Stimulated activated CD8-positive, alpha-beta memory T cell treated with anti-CD3 and anti-CD28 coated beads, Interleukin-12 subunit alpha, Interleukin-12 subunit beta, amount 100 ng/mL, for 24 hours (primary cell): ENCODE results near the gene TMEM176B.
"Not testable (repeated sequence)": the region's sequence is repeated elsewhere in the genome, so short reads cannot be mapped to it uniquely, and the experiment has no call there.

ENCODE experiments used
- DNase-seq: peaks from one replicate; pipeline ENCODE4 v3.0.0-alpha.2; 2020; ENCODE audit errors: extremely low read depth

Gene TMEM176B

GRCh38 chr7:150790416-150791075, 9.6 kb downstream of the TMEM176B start:
- no peak for DNase-seq

DNA sequence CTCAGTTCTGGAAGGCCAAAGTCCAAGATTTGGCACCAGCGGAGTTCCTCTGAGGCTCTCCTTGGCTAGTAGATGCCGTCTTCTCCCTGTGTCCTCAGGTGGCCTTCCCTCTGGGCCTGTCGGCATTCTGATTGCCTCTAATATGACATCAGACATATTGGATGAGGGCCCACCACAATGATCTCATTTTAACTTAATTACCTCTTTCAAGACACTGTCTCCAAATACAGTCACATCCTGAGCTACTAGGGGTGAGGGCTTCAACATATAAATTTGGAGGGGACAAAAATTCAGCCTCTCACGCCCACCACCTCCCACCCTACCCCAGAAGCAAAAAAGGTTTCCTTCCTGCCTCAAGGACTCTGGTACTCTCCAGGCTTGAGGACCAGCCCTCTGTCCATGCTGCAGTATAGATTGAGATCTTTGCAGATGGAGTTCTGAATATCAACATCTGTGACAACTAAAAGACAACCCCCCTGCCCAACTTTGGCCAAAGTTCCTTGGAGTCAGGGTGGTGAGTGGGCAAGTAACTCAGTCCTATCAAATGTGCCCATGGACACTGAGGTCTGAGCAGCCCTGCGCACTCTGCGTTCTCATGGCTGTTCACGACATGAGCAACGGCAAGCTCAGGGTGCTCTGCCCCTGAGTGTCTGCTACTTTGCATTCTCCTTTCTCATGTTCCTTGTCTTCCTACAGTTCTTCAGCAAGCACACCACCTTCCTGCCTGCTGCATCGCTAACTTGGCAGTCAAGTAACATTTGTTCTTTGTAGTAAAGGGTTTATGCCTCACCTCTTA, 11.5 kb downstream of the TMEM176B start:
- DNase-seq, result no peak

DNA sequence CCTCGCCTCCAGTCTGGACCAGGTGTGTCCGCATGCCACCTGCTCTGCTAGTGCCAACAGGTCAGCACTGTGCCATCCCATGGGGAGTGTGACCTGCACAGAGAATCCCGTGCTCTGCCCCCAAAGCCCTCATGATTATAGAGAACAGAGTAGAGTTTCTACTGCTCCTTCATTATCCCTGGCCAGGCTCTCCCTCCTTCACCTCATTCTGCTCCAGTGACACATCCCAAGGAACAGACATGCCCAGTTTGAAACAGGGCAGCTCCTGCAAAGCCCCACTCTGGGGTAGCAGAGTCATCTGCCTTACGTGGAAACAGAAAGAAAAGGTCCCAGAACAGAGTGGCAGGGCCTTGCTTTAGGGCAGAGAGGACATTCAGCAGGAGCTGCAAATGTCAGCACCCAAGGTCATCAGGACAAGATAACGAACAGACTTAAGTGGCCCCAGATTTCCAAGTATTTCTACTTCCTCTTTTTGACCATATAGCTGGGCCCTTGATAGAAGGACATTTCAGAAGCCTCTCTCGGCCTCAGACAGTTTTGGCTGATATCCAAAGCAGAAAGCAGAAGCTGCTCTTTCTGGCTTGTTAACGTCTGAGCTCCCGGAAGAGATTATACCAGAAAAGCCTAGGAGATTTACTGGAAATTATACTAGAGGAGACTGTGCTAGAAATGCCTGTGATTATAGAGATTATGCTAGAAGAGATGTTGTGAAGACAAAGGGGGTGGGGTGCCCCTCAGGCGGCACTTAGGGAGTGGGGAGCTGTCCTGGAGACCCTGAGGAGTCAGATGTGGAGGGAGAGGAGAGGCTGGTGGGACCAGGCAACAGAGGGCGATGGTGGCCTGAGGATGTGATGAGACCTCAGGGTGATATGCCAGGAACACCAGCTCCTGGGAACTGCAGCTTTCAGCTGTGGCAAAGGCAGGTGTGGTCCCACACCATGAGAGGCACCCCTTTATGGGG, 12.6 kb downstream of the TMEM176B start:
- no peak for DNase-seq

- DNase-seq, result no peak
Observed at GRCh38 chr7:150784954-150785353, 15.2 kb downstream of the TMEM176B start.

GRCh38 chr7:150784120-150784736, 15.9 kb downstream of the TMEM176B start:
- no peak for DNase-seq

GRCh38 chr7:150781961-150782360, 18.2 kb downstream of the TMEM176B start:
- DNase-seq, result no peak

DNA sequence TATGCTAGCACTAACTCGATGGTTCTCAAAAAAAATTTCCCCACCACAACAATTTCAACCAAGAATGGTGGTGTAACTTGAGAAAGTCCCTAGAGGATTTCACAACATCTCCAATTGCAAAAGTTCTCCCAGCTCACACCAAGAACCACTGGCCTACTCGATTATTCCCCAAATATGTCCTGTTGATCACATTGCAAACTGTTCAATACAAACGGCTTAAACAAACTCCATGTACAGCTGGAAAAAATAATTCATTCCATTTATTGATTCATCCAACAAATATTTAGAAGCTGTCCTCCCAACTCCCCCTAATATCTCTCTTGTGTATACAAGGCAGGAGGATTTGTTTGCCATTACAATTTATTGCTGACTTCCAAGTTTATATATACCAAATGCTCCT, 19.1 kb downstream of the TMEM176B start:
- no peak for DNase-seq

GRCh38 chr7:150780292-150780691, 19.9 kb downstream of the TMEM176B start:
- no peak for DNase-seq

- peak; percentile 44 for DNase-seq
Observed at GRCh38 chr7:150778738-150779301, 21.3 kb downstream of the TMEM176B start.

DNA sequence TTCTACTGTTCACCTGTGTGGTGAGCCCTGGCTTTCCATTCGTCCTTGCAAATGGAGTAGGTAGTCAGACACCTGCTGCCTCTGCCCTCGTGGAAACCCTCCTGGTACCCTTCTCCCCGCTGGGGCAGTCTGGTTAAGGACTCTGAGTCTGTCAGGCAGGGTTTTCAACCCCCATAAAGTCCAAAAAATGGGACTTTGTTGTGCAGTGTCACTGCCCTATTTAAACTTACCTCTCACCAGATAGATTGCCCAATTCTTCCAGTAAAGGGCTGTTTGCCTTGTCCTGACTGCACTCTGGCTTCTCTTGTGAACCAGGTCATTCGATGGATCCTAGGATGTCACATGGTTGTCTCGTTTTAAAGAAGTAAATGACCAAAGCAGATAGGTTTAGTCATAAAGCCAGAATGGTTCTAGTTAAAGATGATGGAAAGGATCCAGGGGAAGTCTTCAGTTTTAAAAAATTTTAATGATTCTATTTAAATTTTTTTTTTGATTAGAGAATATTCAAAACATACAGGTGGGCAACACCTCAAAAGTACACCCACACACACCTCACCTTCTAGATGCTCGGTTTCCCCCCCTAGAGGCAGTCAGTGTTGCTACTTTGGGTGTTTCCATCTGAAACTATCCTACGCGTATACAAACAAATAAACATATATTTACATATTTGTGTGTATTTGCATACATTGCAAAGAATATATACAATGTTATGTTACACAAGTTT, 22.0 kb downstream of the TMEM176B start:
- no peak for DNase-seq

GRCh38 chr7:150774131-150774530, 26.0 kb downstream of the TMEM176B start:
- not testable (repeated sequence) for DNase-seq

GRCh38 chr7:150769768-150770167, 30.4 kb downstream of the TMEM176B start:
- DNase-seq, result no peak

- no peak for DNase-seq
Observed at GRCh38 chr7:150766334-150766709, 33.8 kb downstream of the TMEM176B start.

DNA sequence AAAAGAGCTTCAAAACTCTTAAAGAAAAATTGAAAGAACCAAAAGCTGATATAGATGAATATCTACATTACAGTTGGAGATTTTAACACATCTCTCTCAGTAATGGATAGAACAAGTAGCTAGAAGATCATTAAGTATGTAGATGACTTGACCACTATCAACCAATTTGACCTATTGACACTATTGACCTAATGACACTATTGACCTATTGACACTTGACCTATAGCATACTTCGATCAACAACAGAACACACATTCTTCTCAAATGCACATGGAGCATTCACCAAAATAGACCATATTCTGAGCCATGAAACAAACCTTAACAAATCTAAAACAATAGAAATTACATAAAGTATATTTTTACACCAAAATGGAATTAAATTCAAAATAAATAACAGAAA, 40.7 kb downstream of the TMEM176B start:
- no peak for DNase-seq

DNA sequence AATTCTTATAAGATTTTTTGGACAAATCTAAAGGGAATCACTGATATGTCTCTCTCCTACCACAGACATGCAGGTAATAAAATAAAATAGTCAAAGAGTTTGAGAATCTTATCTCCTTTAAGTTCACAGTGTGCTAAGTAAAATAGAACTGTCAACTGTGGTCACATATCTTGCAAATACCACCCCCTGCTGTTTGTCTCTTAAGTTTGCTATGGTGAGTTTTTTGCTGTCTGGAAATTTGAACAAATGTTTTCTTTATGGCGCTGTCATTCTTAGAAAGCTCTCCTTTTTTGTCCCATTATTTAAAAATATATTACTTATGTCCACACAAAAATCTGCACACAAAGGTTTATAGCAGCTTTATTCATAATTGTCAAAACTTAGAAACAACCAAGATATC, 43.3 kb downstream of the TMEM176B start:
- DNase-seq, result no peak

DNA sequence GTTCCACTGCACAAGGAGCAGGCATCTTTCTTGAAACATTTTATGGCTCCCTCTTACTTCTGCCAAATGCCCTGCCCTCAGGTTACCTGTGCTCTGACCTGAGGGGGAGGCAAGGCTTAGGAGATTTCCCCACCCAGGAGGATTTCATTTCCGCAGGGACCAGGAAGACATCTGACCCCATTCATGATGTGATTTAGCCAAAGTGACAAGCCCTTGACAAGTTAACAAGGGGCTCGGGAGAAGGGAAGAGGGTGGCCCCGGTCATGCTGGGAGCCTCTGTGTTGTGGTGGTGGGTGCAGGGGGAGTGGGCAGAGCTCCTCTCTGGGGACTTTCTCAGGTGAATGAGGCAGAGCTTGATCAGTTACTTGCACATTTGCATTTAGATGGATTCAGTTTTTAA, 44.0 kb downstream of the TMEM176B start:
- DNase-seq, result no peak

DNA sequence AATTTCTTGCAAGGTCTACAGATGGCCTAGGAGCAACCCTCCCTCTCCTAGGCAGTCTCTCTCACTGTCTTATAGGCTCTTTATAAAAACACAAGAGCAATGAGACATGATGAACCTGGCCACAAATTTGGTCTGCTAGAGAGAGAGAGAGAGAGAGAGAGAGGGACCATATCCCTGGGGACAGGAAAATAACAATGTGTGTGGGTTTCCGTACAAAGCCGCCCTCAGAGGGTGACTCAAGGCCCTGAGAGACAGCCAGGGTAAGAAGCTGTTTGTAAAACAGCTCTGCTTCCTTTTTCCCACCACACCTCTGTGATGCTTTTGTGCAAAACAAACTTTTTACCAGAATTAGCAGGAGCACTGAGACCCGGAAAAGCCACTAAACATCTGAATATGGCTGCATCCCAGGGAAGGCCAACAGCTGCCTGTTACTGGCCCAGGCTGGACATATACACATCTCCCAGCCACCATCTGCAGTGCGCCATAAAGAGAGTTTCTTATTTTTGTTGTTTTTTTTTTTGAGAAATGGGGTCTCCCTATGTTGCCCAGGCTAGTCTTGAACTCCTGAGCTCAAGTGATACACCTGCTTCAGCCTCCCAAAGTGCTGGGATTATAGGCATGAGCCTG, 44.6 kb downstream of the TMEM176B start:
- DNase-seq, result peak; percentile 45

- DNase-seq, result no peak
Observed at GRCh38 chr7:150754951-150755350, 45.2 kb downstream of the TMEM176B start.

DNA sequence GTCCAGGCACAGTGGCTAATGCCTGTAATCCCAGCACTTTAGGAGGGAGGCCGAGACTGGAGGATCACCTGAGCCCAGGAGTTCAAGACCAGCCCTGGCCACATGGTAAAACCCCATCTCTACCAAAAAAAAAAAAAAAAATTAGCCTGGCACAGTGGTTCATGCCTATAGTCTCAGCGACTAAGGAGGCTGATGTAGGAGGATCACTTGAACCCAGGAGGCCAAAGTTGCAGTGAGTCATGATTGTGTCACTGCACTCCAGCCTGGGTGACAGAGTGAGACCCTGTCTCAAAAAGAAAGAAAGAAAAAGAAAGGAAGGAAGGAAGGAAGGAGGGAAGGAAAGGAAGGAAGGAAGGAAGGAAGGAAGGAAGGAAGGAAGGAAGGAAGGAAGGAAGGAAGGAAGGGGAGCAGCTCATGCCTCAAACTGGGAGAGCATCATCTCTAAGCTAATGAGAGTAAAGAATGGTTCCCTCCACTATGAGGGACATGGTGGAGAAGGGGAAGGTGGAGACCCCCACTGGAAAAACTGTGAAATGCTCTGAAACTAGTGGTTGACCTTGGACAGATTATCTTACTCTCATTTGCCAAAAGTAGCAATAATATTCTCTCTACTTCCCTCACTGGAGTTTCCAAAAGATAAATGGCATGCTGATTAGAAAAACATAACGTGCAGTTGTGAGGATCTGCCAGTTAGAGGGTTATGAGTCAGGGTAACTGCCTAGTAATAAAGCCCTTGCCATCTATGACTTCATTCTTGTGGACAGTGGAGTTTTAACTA, 46.1 kb downstream of the TMEM176B start:
- DNase-seq, result no peak

DNA sequence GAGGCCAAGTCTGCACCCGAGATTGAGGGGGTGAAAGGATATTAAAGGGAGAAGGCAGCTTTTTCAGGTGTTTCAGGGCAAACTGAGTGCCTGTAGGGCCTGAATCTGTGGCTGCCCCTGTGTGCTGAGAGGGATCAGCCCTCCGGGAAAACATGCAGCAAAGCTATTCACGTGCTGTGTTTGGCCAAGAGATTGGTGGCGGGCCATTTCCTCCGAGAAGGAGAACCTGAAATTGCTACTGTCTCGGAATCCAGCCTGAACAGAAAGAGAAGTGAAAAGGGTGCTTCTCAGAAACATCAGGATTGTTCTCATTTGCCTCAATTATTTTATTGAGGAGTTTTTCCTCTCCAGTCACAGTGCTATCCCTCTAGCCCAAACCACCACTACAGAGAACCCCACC, 46.9 kb downstream of the TMEM176B start:
- no peak for DNase-seq
